ENCODE measurements around the gene FRMPD3. TPM values are rescaled to one million over a fixed set of nuclear protein-coding genes. Genes with fewer than 3 reads are reported as not detected.

The FRMPD3 gene
- not detected for total RNA-seq
- long read RNA-seq = 0 reads

DNA sequence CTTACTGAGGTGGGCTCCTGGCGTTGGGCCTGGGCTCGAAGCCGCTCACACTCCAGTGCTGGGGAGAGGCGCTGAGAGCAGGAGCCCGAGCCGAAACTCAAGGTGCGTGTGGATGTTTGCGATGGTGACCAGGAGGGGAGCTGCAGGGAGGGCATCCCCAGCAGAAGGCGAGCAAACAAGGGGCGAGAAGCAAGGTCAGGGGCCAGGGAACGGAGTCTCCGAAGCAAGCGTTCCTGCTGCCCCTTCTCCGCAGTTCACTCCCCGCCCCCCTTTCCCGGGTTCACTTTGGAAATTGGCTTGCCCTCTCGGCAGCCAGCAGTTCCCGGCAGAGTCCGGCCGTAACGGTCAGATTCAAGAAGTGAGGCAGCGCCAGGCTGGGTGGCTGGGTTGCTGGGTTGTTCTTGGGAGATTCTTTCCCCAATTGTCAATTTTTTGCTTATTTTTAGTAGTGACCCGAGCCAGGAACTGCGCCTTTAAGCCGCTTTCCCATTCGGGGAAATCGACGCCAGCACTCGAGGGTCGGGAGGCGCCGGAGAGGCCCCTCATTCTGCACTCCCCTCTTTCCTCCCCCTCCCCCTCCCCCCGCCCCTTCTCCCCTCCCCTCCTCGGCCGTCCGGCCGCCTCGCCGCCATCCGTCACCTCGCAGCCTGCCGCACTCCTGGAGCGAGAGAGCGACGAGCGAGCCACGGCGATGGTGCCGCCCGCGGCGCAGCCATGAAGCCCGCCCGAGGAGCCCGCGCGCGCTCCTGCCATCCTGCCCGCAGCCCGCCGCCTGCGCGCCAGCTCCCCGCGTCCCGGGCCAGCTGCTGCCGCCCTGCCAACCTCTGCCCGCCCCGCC lies at the start of gene FRMPD3:
TSS of gene FRMPD3 (plus strand) at position 655 of the 838 bp plus-strand sequence. CDS start 76,937 bp downstream, outside the sequence.
- no peak for ATAC-seq
- DNase-seq = peak; percentile 30
- intact Hi-C loops (cut with micrococcal nuclease) = no loop called here

DNA sequence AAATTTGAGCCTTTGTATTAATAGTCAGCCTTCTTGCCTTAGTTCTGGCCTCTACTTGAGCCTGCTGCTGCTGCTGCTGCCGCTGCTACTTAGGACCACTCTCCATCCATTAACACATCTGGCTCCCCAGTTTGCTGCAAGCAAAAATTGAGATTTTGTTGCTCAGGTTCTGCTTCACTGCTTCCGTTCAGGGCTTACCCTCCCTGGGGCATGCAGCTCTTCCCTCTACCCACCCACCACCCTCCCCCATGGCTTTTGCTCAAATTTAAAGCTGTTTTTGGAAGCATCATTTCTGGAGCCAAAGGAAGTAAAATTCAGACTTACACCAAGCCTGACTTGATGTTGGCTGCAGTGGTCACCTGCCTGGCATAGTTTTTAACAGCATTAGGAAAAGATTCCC lies 28.9 kb upstream of the FRMPD3 start:
- intact Hi-C loops (cut with micrococcal nuclease) = no loop called here
- no peak for DNase-seq
- ATAC-seq = no peak

- intact Hi-C loops (cut with micrococcal nuclease) = no loop called here
- DNase-seq (no peak), ATAC-seq (no peak)
Observed at GRCh38 chrX:107421337-107421861, 28.1 kb upstream of the FRMPD3 start.

DNA sequence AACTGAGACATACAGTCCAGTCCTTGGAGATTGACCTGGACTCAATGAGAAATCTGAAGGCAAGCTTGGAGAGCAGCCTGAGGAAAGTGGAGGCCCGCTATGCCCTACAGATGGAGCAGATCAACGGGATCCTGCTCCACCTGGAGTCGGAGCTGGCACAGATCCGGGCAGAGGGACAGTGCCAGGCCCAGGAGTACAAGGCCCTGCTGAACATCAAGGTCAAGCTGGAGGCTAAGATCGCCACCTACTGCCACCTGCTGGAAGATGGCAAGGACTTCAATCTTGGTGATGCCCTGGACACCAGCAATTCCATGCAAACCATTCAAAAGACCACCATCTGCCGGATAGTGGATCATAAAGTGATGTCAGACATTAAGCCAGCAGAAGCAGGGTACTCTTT lies 20.4 kb upstream of the FRMPD3 start:
- intact Hi-C loops (cut with micrococcal nuclease) = no loop called here
- ATAC-seq (no peak), DNase-seq (no peak)

- ATAC-seq = no peak
- intact Hi-C loops (cut with micrococcal nuclease) = no loop called here
Observed at GRCh38 chrX:107440187-107440586, 9.3 kb upstream of the FRMPD3 start.

GRCh38 chrX:107440692-107441091 lies 8.8 kb upstream of the FRMPD3 start:
- intact Hi-C loops (cut with micrococcal nuclease) = no loop called here
- DNase-seq (no peak), ATAC-seq (no peak)

More at GRCh38 chrX:107440187-107440586, 9.3 kb upstream of the FRMPD3 start:
- no peak for DNase-seq

- intact Hi-C loops (cut with micrococcal nuclease) = no loop called here
- no peak for ATAC-seq
- DNase-seq = no peak
Observed at GRCh38 chrX:107442914-107443527, 6.4 kb upstream of the FRMPD3 start.

DNA sequence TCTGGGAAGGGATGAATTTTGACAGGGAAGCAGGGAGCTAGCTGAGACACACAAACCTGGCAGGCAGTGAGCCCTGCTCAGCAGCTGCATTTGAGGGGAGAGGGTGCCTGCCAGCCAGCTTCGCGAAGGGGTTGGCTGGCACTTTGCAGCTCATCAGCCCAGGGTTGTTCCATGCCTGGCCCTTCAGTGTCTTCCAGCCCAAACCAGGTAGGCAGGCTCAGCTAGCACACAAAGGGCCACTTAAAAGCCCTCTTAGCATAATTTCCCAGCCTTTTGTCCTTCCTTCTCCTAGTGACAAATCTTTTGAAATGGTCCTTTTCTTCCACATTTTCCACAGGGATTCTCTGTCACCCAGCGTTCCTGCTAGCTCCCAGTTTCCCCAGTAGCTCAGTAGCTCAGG lies 4.3 kb upstream of the FRMPD3 start:
- ATAC-seq (no peak), DNase-seq (no peak)
- intact Hi-C loops (cut with micrococcal nuclease) = no loop called here

DNA sequence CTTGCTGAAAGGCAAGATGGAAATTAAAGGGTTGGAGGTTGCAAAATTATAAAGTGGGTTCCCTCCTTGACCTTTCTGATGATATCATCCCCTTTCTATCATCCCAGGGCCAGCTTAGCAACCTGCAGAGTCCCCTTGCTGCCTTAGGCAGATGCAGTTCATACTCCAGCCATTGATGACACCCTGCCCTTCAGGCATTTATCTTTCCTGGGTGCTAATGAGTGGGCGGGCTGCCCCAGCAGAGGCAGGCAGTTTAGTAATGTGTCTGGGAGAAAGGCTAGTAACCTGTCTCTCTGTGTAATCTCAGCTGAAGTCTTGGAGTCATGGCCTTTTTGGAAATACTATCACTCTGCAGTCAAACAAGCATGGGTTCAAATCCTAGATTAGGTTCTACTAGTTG lies 3.8 kb upstream of the FRMPD3 start:
- no peak for ATAC-seq
- DNase-seq = no peak
- intact Hi-C loops (cut with micrococcal nuclease) = no loop called here

- intact Hi-C loops (cut with micrococcal nuclease) = no loop called here
- no peak for DNase-seq
- peak; percentile 40 for ATAC-seq
Observed at GRCh38 chrX:107447642-107448041, 1.8 kb upstream of the FRMPD3 start.

DNA sequence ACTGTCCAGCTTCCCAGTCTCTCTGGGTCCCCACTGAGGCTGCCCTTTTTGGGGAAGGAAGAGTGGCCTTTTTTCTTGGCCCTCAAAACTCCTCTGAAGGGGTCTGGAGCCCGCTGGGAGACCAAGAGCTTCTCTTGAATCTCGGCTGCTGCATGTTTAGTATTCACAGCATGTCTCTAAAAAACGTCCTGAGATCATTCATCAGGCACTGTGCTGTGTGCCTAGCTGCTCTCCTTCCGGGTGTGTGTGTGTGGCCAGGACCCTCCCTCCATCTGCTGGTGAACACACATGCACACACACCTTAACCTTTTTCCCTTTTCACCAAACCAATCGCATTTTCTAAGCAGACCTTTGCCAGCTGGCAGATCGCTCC lies 841 bp upstream of the FRMPD3 start:
- ATAC-seq (no peak), DNase-seq (no peak)
- intact Hi-C loops (cut with micrococcal nuclease) = no loop called here

- no peak for ATAC-seq
- intact Hi-C loops (cut with micrococcal nuclease) = no loop called here
- no peak for DNase-seq
Observed at GRCh38 chrX:107450823-107451509, 1.5 kb downstream of the FRMPD3 start.

GRCh38 chrX:107451731-107452130 lies 2.3 kb downstream of the FRMPD3 start:
- DNase-seq (no peak), ATAC-seq (no peak)
- intact Hi-C loops (cut with micrococcal nuclease) = no loop called here

DNA sequence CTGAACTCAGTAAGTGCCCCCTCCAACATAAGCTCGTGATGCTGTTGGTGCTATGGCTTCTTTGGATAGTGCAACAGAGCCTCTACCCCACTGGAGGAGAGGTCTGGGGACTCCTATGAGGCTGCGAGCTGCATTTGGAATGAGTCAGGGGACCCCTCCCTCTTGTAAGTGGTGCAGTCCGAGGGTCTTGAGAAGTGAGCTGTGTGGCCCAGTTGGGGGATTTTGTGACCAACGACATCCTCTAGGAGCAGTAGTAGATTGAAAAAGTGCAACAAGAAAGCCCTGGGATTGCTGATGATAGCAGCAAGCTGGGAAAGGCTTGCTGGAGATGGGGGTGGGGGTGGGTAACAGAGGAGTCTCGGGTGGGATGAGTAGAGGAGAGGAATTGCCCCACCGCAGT lies 3.1 kb downstream of the FRMPD3 start:
- DNase-seq (no peak), ATAC-seq (no peak)
- intact Hi-C loops (cut with micrococcal nuclease) = no loop called here

DNA sequence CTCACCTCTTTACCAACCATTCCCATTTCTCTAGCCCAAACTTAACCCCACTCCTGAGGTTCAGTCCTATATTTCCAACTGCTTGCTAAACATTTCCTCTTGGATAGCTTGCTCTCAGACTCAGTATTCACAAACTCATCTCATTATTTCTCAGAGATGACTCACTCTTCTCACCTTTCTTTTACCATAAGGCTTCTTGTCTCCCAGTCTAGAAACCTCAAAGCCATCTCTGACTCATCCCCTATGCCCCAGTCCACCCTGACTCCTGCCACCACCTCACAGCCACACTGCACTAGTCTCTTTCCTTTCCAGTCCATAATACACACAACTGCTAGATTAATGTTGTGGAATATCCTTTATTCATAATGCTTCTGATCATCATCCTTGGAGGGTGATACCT lies 4.8 kb downstream of the FRMPD3 start:
- no peak for DNase-seq
- no peak for ATAC-seq
- intact Hi-C loops (cut with micrococcal nuclease) = no loop called here

DNA sequence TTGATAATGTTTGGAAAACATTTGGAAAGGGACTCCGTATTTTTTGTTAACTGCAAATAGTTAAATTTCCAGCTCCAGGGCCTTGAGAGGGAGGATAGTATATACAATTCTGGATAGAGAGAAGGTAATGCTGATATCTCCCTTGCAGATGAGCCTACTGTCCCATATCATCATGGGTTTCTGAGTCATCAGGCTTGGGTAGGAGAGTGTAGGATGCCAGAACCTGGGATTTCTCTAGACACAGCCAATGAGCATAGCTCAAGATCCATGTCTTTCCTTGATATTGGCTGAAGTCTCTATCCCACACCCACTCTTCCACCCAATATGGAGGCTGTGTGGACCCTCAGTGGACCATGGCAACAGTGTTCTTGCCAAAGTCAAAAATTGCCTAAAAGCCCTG lies 7.8 kb downstream of the FRMPD3 start:
- intact Hi-C loops (cut with micrococcal nuclease) = no loop called here
- no peak for ATAC-seq
- no peak for DNase-seq

- DNase-seq = no peak
- no peak for ATAC-seq
- intact Hi-C loops (cut with micrococcal nuclease) = no loop called here
Observed at GRCh38 chrX:107465932-107466620, 16.6 kb downstream of the FRMPD3 start.

DNA sequence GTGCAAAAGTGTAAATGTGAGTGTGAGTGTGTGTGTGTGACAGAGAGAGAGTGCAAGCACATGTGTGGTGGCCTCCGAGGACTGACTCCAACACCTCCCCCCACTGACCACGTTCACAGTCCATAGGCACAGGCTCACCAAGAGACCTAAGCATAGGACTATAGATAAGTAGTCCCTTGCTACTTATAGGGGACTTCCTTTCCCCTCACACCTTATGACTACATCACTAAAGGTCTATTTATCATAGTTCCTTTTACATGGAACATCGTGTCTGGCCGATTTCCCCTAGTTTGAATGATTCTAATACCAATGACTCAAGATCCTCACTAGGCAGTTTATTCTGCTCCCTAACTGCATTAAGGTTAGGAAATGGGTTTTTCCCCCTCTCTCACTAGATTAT lies 17.8 kb downstream of the FRMPD3 start:
- intact Hi-C loops (cut with micrococcal nuclease) = no loop called here
- ATAC-seq = no peak
- no peak for DNase-seq

DNA sequence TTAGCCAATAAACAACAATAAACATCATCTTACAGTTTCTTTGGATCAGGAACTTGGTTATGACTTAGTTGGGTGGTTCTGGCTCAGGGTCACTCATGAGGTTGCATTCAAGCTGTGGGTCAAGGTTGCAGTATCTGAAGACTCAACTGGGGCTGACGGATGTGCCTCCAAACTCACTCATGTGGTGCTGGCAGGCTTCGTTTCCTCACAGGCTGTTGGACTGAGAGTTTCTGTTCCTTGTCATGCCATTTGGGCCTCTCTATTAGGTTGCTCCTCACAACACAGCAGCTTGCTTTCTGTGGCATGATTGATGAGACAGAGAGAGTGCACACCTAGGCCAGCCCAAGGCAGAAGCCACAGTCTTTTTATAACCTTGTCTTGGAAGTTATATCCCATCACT lies 20.7 kb downstream of the FRMPD3 start:
- DNase-seq (no peak), ATAC-seq (no peak)
- intact Hi-C loops (cut with micrococcal nuclease) = no loop called here

DNA sequence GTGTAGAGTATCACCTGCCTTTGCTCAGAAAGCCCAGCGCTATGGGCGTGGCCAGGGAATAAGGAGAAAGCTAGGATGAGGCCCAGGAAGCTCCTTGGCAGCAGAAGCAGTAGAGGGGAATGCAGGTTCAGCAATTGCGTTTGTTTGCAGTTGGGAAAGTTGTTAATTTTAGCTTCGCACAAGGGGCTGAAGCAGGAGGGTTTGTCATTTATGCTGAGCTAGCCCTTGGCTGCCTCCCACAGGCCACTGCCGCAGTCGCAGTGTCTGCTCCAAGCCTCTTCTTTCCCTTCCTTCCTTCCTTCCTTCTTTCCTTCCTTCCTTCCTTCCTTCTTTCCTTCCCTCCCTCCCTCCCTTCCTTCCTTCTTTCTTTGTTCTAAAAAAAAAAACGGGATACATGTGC lies 21.5 kb downstream of the FRMPD3 start:
- DNase-seq = no peak
- intact Hi-C loops (cut with micrococcal nuclease) = no loop called here
- no peak for ATAC-seq
